K562 (cell line): Measurements from ENCODE around the gene ACYP2. TPM values are rescaled to one million over a fixed set of nuclear protein-coding genes. Genes with fewer than 3 reads are reported as not detected.

Experiments used
- ATAC-seq: fragments of 200-7000 bp; cut with Tn5 transposase; 3 replicates; pipeline ENCODE4 v1.9.1; 2020; ENCODE audit warnings: moderate library complexity
- BruUV-seq: library from RNA; stranded (reverse); fragments of 400-500 nt; replicated peaks from 2 replicates; lab custom pipeline; 2021; lab: Mats Ljungman, UMichigan
- CTCF ChIA-PET: fragments of 300-600 bp; formaldehyde crosslinking; extraction: SDS; loops from one replicate; lab custom pipeline; 2021; ENCODE audit warnings: low intra/inter-chr PET ratio; lab: Yijun Ruan, JAX
- POLR2A ChIA-PET: fragments of 300-600, 350-650 bp; sonication (Branson Sonifier 250); formaldehyde crosslinking; extraction: SDS; loops from one replicate; lab custom pipeline; 2021; ENCODE audit warnings: antibody characterized with exemption, inconsistent platforms; lab: Yijun Ruan, JAX
- DNase-seq, 4 experiments: peaks; one replicate each; pipeline versions ENCODE4 v3.0.0 to v3.0.0-alpha.2; 2011 to 2018; ENCODE audit warnings: low spot score in 3 of 4, mixed read lengths in 3 of 4; ENCODE audit errors: extremely low read depth in 1 of 4
- FAIRE-seq: peaks from 2 replicates; lab custom pipeline; 2011; peaks lifted over from hg19 to GRCh38; lab: Jason Lieb, UNC
- H2AFZ ChIP-seq: 2 replicates; pipeline ENCODE4 v1.6.0; 2011; ENCODE audit warnings: low read depth, low read length, control low read depth, inconsistent platforms
- H3K27ac ChIP-seq: fragments of 200-600 bp; 3 replicates; pipeline ENCODE4 v1.8.0; 2011; ENCODE audit warnings: low read depth, mild to moderate bottlenecking, control low read depth, inconsistent platforms, low read length, moderate library complexity, mixed read lengths; ENCODE audit errors: extremely low read depth
- H3K27me3 ChIP-seq, 2 experiments: fragments of 300-600 bp in 1 of 2; 2 replicates in 1 of 2; 3 replicates in 1 of 2; pipeline versions ENCODE4 v1.6.0 to v1.8.0; 2011; ENCODE audit warnings: inconsistent platforms in 2 of 2, low read length in 2 of 2, mild to moderate bottlenecking in 1 of 2, mixed read lengths in 1 of 2, moderate library complexity in 1 of 2; ENCODE audit not compliant: control insufficient read depth in 2 of 2, insufficient read depth in 2 of 2
- H3K36me3 ChIP-seq: fragments of 300-600 bp; 3 replicates; pipeline ENCODE4 v1.8.0; 2011; ENCODE audit warnings: mild to moderate bottlenecking, low read length, inconsistent platforms; ENCODE audit not compliant: control insufficient read depth, insufficient read depth
- H3K4me1 ChIP-seq, 2 experiments: fragments of 200-600 bp in 1 of 2; replicated peaks in 1 of 2; 2 replicates in 1 of 2; 3 replicates in 1 of 2; pipeline versions ENCODE4 v1.5.1 to v1.8.0; 2011; ENCODE audit warnings: inconsistent platforms in 2 of 2, low read length in 2 of 2, mild to moderate bottlenecking in 1 of 2, mixed read lengths in 1 of 2, moderate library complexity in 1 of 2; ENCODE audit not compliant: control insufficient read depth in 2 of 2, insufficient read depth in 2 of 2
- H3K4me2 ChIP-seq: 2 replicates; pipeline ENCODE4 v1.6.1; 2011; ENCODE audit warnings: low read length, control low read depth, inconsistent platforms, mixed read lengths; ENCODE audit not compliant: insufficient read depth
- H3K4me3 ChIP-seq: fragments of 200-600 bp; sonication (generic), shearing (Covaris generic); 2 replicates; pipeline ENCODE4 v1.5.1; 2016; ENCODE audit warnings: control low read depth, inconsistent platforms
- H3K79me2 ChIP-seq: fragments of 200-600 bp; 3 replicates; pipeline ENCODE4 v1.8.0; 2011; ENCODE audit warnings: low read length, inconsistent platforms; ENCODE audit not compliant: control insufficient read depth, insufficient read depth
- H3K9ac ChIP-seq, 2 experiments: 2 replicates each; pipeline versions ENCODE4 v1.6.0 to v1.6.1; 2011; ENCODE audit warnings: low read depth in 2 of 2, low read length in 2 of 2, control low read depth in 1 of 2, inconsistent platforms in 1 of 2, mild to moderate bottlenecking in 1 of 2, mixed read lengths in 1 of 2; ENCODE audit not compliant: insufficient read depth in 1 of 2
- H3K9me1 ChIP-seq: one replicate; pipeline ENCODE4 v1.6.0; 2011; ENCODE audit warnings: inconsistent platforms, mild to moderate bottlenecking, low read length, moderate library complexity; ENCODE audit not compliant: control insufficient read depth, insufficient read depth
- H3K9me3 ChIP-seq: replicated peaks from 2 replicates; pipeline ENCODE4 v1.5.1; 2011; ENCODE audit warnings: low read depth, low read length, inconsistent platforms; ENCODE audit not compliant: control insufficient read depth, insufficient read depth
- H4K20me1 ChIP-seq: replicated peaks from 2 replicates; pipeline ENCODE4 v1.6.1; 2011; ENCODE audit warnings: low read length, inconsistent platforms, mixed read lengths; ENCODE audit not compliant: control insufficient read depth, insufficient read depth
- EGR1 ChIP-seq: fragments of 450-650 bp; conservative IDR thresholded peaks from 2 replicates; pipeline ENCODE4 v1.6.1; 2017; ENCODE audit warnings: mild to moderate bottlenecking
- FOSL1 ChIP-seq: fragments of 200-800 bp; sonication (Bioruptor generic); conservative IDR thresholded peaks from 2 replicates; pipeline ENCODE4 v1.6.1; 2016; ENCODE audit warnings: missing genetic modification characterization, missing compliant biosample characterization
- FOXP1 ChIP-seq: sonication (generic); formaldehyde crosslinking; IDR thresholded peaks from 2 replicates; pipeline ENCODE4 v1.8.0; 2022; ENCODE audit warnings: mild to moderate bottlenecking, missing genetic modification reagents
- GATA2 ChIP-seq: sonication (generic); formaldehyde crosslinking; IDR thresholded peaks from 2 replicates; pipeline ENCODE4 v1.4.0; 2020; ENCODE audit warnings: mild to moderate bottlenecking, missing genetic modification reagents
- SMARCC2 ChIP-seq: fragments of 450-650 bp; IDR thresholded peaks from 2 replicates; pipeline ENCODE4 v1.6.1; 2017; ENCODE audit warnings: antibody characterized with exemption, moderate library complexity, mild to moderate bottlenecking, low read depth
- TFE3 ChIP-seq: fragments of 450-650 bp; formaldehyde crosslinking; IDR thresholded peaks from 2 replicates; pipeline ENCODE4 v1.4.0; 2020; ENCODE audit warnings: mild to moderate bottlenecking, mixed read lengths
- ZBTB1 ChIP-seq: sonication (generic); formaldehyde crosslinking; IDR thresholded peaks from 2 replicates; pipeline ENCODE4 v1.8.1; 2023; ENCODE audit warnings: missing genetic modification reagents, low read depth, mild to moderate bottlenecking, borderline replicate concordance
- ZNF165 ChIP-seq: fragments of 250-450 bp; sonication (Bioruptor Pico); IDR thresholded peaks from 2 replicates; pipeline ENCODE4 v1.4.0; 2020; ENCODE audit warnings: borderline replicate concordance
- WGBS: fragments of 100-300 bp; shearing (Covaris generic); methylation state at CpG from one replicate; pipeline ENCODE4 v1.1.6; 2016; ENCODE audit warnings: low coverage, mixed read lengths; ENCODE audit not compliant: insufficient coverage; ENCODE audit errors: missing lambda C conversion rate; 5-methylcytosine and 5-hydroxymethylcytosine counted together
- in situ Hi-C: fragments of 300-500 bp; cut with MboI; formaldehyde crosslinking; loops from 4 replicates; pipeline ENCODE4 v1.15.0; 2018; ENCODE audit warnings: inconsistent platforms, mixed read lengths
- intact Hi-C: fragments of 100-400 bp; cut with micrococcal nuclease; formaldehyde crosslinking; loops from 2 replicates; pipeline ENCODE4 v1.14.2; 2022
- polyA plus RNA-seq, 8 experiments: library from polyadenylated mRNA; depleted of rRNA in 4 of 8; stranded (reverse) in 5 of 8; unstranded in 3 of 8; fragments of >200 nt; fragmentation: Nextera tagmentation in 2 of 8; fragmentation: Illumina TruSeq in 1 of 8; extraction: Ambion mirVana in 2 of 8; extraction: Trizol in 1 of 8; gene quantifications; 2 replicates each; pipeline versions ENCODE4 v1.2.1 to v1.2.3, GENCODE V29; 2011 to 2014; ENCODE audit warnings: inconsistent platforms in 1 of 8, missing spikeins in 1 of 8
- total RNA-seq, 7 experiments: library from RNA; depleted of rRNA in 6 of 7; stranded (reverse); fragments of >200 nt in 6 of 7; fragmentation: Illumina TruSeq in 2 of 7; extraction: Trizol in 2 of 7; gene quantifications; 2 replicates each; pipeline versions ENCODE4 v1.2.1 to v1.2.3, GENCODE V29; 2011 to 2021; ENCODE audit warnings: low replicate concordance in 1 of 7
- TF ChIP-seq, protein P1 (sequence below): sonication (generic); formaldehyde crosslinking; IDR thresholded peaks from 2 replicates; pipeline ENCODE4 v1.8.0; 2023; ENCODE audit warnings: mild to moderate bottlenecking, missing genetic modification reagents
- TF ChIP-seq, protein P2 (sequence below): fragments of 250-450 bp; sonication (Bioruptor Pico); IDR thresholded peaks from 2 replicates; pipeline ENCODE4 v1.5.0; 2020; ENCODE audit warnings: mild to moderate bottlenecking, borderline replicate concordance

The ACYP2 gene
- total and polyA plus RNA-seq, 9 of the 15 experiments (the other 6 are each of a cell fraction or from before 2014, with no cell fraction given) = 1.0 to 4.1 (median 2.0) TPM

- no TSS peak for BruUV-seq
- no peak overlapping the region for H3K4me3 ChIP-seq
- CTCF ChIA-PET = no interaction called here
- H2AFZ ChIP-seq = peak overlapping the region; percentile 56; the same call in 1 of the 2 replicates
- peak overlapping the region in 1 of 2 experiments; percentile 61; a peak in 1 of 4 replicates for H3K9ac ChIP-seq
- DNase-seq (no peak), ATAC-seq (peak; percentile 28), FAIRE-seq (no peak)
- WGBS = 64% methylated on average over 10 of the region's 10 CpGs
- POLR2A ChIA-PET = no interaction called here
- TF ChIP-seq SMARCC2 (no peak), EGR1 (peak; percentile 49), FOSL1 (tag) (no peak), ZNF165 (CRISPR knock-in tag) (no peak)
- intact Hi-C loops = no loop called here
- in situ Hi-C loops = no loop called here
- no peak overlapping the region for H3K27ac ChIP-seq
- H3K27me3 ChIP-seq = no peaks in the 10 kb centered on the region
- no peaks in the 10 kb centered on the region for H3K79me2 ChIP-seq
- H3K4me2 ChIP-seq = no peak overlapping the region
- no peaks in the 10 kb centered on the region for H3K9me1 ChIP-seq
- peaks cover 10% of the 10 kb centered on the region for H3K9me3 ChIP-seq
- H4K20me1 ChIP-seq = no peaks in the 10 kb centered on the region
- H3K36me3 ChIP-seq = no peaks in the 10 kb centered on the region
- peaks cover 8 to 22% of the 10 kb centered on the region in 2 experiments; a peak in 4 of 5 replicates for H3K4me1 ChIP-seq
Measured at GRCh38 chr2:54085069-54085468, 30.3 kb upstream of the ACYP2 start.

GRCh38 chr2:54086157-54086556, 29.3 kb upstream of the ACYP2 start:
- Histone ChIP-seq H3K27me3 (no peaks in the 10 kb centered on the region), H3K9ac (no peak overlapping the region), H2AFZ (peak overlapping the region; percentile 64), H3K27ac (no peak overlapping the region), H4K20me1 (no peaks in the 10 kb centered on the region), H3K4me1 (peaks cover 8 to 21% of the 10 kb centered on the region in 2 experiments; a peak in 4 of 5 replicates), H3K9me1 (no peaks in the 10 kb centered on the region), H3K4me3 (no peak overlapping the region), H3K9me3 (peaks cover 9% of the 10 kb centered on the region), H3K79me2 (no peaks in the 10 kb centered on the region), H3K36me3 (no peaks in the 10 kb centered on the region), H3K4me2 (no peak overlapping the region)
- POLR2A ChIA-PET = no interaction called here
- no TSS peak for BruUV-seq
- DNase-seq (no peak), ATAC-seq (no peak; the same call in 2 of the 3 replicates), FAIRE-seq (no peak)
- 83% methylated on average over 2 of the region's 2 CpGs for WGBS
- intact Hi-C loops = no loop called here
- in situ Hi-C loops = no loop called here
- CTCF ChIA-PET = no interaction called here
- TF ChIP-seq TFE3 (CRISPR knock-in tag) = no peak
- TF ChIP-seq ZBTB1 = no peak
- TF ChIP-seq, protein P1, sequence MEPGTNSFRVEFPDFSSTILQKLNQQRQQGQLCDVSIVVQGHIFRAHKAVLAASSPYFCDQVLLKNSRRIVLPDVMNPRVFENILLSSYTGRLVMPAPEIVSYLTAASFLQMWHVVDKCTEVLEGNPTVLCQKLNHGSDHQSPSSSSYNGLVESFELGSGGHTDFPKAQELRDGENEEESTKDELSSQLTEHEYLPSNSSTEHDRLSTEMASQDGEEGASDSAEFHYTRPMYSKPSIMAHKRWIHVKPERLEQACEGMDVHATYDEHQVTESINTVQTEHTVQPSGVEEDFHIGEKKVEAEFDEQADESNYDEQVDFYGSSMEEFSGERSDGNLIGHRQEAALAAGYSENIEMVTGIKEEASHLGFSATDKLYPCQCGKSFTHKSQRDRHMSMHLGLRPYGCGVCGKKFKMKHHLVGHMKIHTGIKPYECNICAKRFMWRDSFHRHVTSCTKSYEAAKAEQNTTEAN = no peak
- TF ChIP-seq FOXP1 (CRISPR knock-in tag) = no peak
- TF ChIP-seq GATA2 = no peak
- TF ChIP-seq, protein P2, sequence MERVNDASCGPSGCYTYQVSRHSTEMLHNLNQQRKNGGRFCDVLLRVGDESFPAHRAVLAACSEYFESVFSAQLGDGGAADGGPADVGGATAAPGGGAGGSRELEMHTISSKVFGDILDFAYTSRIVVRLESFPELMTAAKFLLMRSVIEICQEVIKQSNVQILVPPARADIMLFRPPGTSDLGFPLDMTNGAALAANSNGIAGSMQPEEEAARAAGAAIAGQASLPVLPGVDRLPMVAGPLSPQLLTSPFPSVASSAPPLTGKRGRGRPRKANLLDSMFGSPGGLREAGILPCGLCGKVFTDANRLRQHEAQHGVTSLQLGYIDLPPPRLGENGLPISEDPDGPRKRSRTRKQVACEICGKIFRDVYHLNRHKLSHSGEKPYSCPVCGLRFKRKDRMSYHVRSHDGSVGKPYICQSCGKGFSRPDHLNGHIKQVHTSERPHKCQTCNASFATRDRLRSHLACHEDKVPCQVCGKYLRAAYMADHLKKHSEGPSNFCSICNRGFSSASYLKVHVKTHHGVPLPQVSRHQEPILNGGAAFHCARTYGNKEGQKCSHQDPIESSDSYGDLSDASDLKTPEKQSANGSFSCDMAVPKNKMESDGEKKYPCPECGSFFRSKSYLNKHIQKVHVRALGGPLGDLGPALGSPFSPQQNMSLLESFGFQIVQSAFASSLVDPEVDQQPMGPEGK (CRISPR knock-in tag) = no peak
- TF ChIP-seq, all 486 proteins: peak for 0
